Mucosa of descending colon (tissue), 3 donors: Measurements from ENCODE around the gene NFIA. TPM values are rescaled to one million over a fixed set of nuclear protein-coding genes. Genes with fewer than 3 reads are reported as not detected.

Experiments
- ATAC-seq: fragments of 200-7000 bp; cut with Tn5 transposase; one replicate; pipeline ENCODE4 v1.9.1; 2020; ENCODE audit warnings: mild to moderate bottlenecking, moderate library complexity
- DNase-seq, 3 donors: peaks; one replicate each; pipeline ENCODE4 v3.0.0-alpha.2; 2020
- H3K36me3 ChIP-seq: fragments of 200-600 bp; one replicate; pipeline ENCODE4 v1.8.0; 2021; ENCODE audit warnings: low read depth, mild to moderate bottlenecking
- H3K4me1 ChIP-seq: fragments of 200-600 bp; one replicate; pipeline ENCODE4 v1.8.0; 2021; ENCODE audit warnings: low read depth, mild to moderate bottlenecking
- H3K4me3 ChIP-seq: fragments of 200-600 bp; one replicate; pipeline ENCODE4 v1.8.0; 2021; ENCODE audit warnings: mild to moderate bottlenecking
- H3K9me3 ChIP-seq: fragments of 200-600 bp; one replicate; pipeline ENCODE4 v1.8.0; 2021; ENCODE audit warnings: mild to moderate bottlenecking
- CTCF ChIP-seq: fragments of 200-600 bp; IDR thresholded peaks from one replicate; pipeline ENCODE4 v1.8.0; 2022; ENCODE audit warnings: antibody characterized with exemption, mild to moderate bottlenecking
- intact Hi-C, 2 donors: fragments of 100-400 bp; cut with DNase I in 1 of 2; cut with micrococcal nuclease in 1 of 2; formaldehyde crosslinking; loops; one replicate each; pipeline versions ENCODE4 v1.11.0 to v1.11.1; 2022; cut with DNase I, micrococcal nuclease
- total RNA-seq, 3 donors: library from RNA; stranded (reverse); fragmentation: NEBNext Ultra II Directional in 2 of 3; extraction: Animal tissue kit (Norgen Biotek cat#: 25700) in 2 of 3; gene quantifications; one replicate each; pipeline versions ENCODE4 v1.2.1 to v1.2.4, GENCODE V29; 2021 to 2023
- donor health status: DM: no; HTN: no; CAD: no; lungs with moderate emphysema.
- donor health status: DM: no; HTN: no; CAD: no.
- donor health status: DM: no; HTN: yes; CAD: no.

Gene NFIA
- total RNA-seq, 3 donors from 2014 or later: 46.4 to 145 (median 51.1) TPM

- TF ChIP-seq CTCF: no peak
- no peaks in the 10 kb centered on the region for H3K9me3 ChIP-seq
- H3K36me3 ChIP-seq: no peaks in the 10 kb centered on the region
- peaks cover 30% of the 10 kb centered on the region for H3K4me1 ChIP-seq
- DNase-seq (no peak), ATAC-seq (no peak)
- intact Hi-C loops: loop anchor here in 1 of 2 donors (10.0 kb wide), 1 partner anchor 104 kb away; no protein-coding TSS in a partner anchor
- H3K4me3 ChIP-seq: no peak overlapping the region
Measured at GRCh38 chr1:61080413-61081143, 1.8 kb upstream of the NFIA start.

- TF ChIP-seq CTCF: no peak
- DNase-seq: no peak
- peaks cover 29% of the 10 kb centered on the region for H3K4me1 ChIP-seq
- ATAC-seq: no peak
- no peaks in the 10 kb centered on the region for H3K9me3 ChIP-seq
- intact Hi-C loops: loop anchor here in 1 of 2 donors (10.0 kb wide), 1 partner anchor 104 kb away; no protein-coding TSS in a partner anchor
- no peak overlapping the region for H3K4me3 ChIP-seq
- H3K36me3 ChIP-seq: no peaks in the 10 kb centered on the region
Measured at GRCh38 chr1:61081144-61081685, 1.1 kb upstream of the NFIA start.

- ATAC-seq (peak; percentile 24), DNase-seq (peak; percentile 69 to 80 (median 76))
- H3K4me3 ChIP-seq: peak overlapping the region; percentile 52
- no peaks in the 10 kb centered on the region for H3K9me3 ChIP-seq
- peaks cover 29% of the 10 kb centered on the region for H3K4me1 ChIP-seq
- TF ChIP-seq CTCF: no peak
- intact Hi-C loops: loop anchor here in 1 of 2 donors (10.0 kb wide), 1 partner anchor 103 kb away; no protein-coding TSS in a partner anchor
- H3K36me3 ChIP-seq: no peaks in the 10 kb centered on the region
Measured at GRCh38 chr1:61081686-61082310, 563 bp upstream of the NFIA start.

- no peaks in the 10 kb centered on the region for H3K36me3 ChIP-seq
- TF ChIP-seq CTCF: no peak
- H3K4me3 ChIP-seq: peak overlapping the region; percentile 52
- DNase-seq (peak; percentile 26 to 58 (median 47)), ATAC-seq (peak; percentile 36)
- no peaks in the 10 kb centered on the region for H3K9me3 ChIP-seq
- intact Hi-C loops: loop anchor here in 1 of 2 donors (10.0 kb wide), 1 partner anchor 102 kb away; no protein-coding TSS in a partner anchor
- H3K4me1 ChIP-seq: peaks cover 29% of the 10 kb centered on the region
Measured at GRCh38 chr1:61083013-61083806, 849 bp downstream of the NFIA start.

GRCh38 chr1:61083807-61084440 lies 1.6 kb downstream of the NFIA start:
- no peaks in the 10 kb centered on the region for H3K9me3 ChIP-seq
- peaks cover 22% of the 10 kb centered on the region for H3K4me1 ChIP-seq
- intact Hi-C loops: loop anchor here in 1 of 2 donors (10.0 kb wide), 1 partner anchor 101 kb away; no protein-coding TSS in a partner anchor
- DNase-seq: peak in 1 of 3 donors; percentile 27
- H3K36me3 ChIP-seq: no peaks in the 10 kb centered on the region
- no peak for TF ChIP-seq CTCF
- peak overlapping the region; percentile 52 for H3K4me3 ChIP-seq
- ATAC-seq: no peak
